Breast epithelium (tissue), 4 donors: ENCODE results near the gene IL26. TPM values are rescaled to one million over a fixed set of nuclear protein-coding genes. Genes with fewer than 3 reads are reported as not detected.

Experiments
- DNase-seq, 2 donors: peaks; one replicate each; pipeline ENCODE4 v3.0.0-alpha.2; 2019; ENCODE audit warnings: low spot score in 2 of 2
- H3K27ac ChIP-seq, 2 donors: fragments of 200-600 bp; sonication (generic) in 1 of 2; one replicate each; pipeline ENCODE4 v1.5.1; 2016 to 2019; ENCODE audit warnings: mild to moderate bottlenecking in 1 of 2
- H3K27me3 ChIP-seq, 2 donors: fragments of 200-600 bp; sonication (generic) in 1 of 2; one replicate each; pipeline versions ENCODE4 v1.5.1 to v1.6.0; 2017 to 2019; ENCODE audit warnings: control low read depth in 1 of 2, mild to moderate bottlenecking in 1 of 2
- H3K36me3 ChIP-seq: fragments of 200-600 bp; one replicate; pipeline ENCODE4 v1.5.1; 2019
- H3K4me1 ChIP-seq, 2 donors: fragments of 200-600 bp; sonication (generic); one replicate each; pipeline ENCODE4 v1.5.1; 2016 to 2019; ENCODE audit warnings: control low read depth in 1 of 2
- H3K4me3 ChIP-seq, 3 donors: fragments of 200-600 bp; sonication (generic); 1 replicate in 2 of 3; 2 replicates in 1 of 3; pipeline ENCODE4 v1.5.1; 2016 to 2019; ENCODE audit warnings: mild to moderate bottlenecking in 3 of 3, moderate library complexity in 2 of 3
- H3K9me3 ChIP-seq, 2 donors: fragments of 200-600 bp; sonication (generic) in 1 of 2; one replicate each; pipeline ENCODE4 v1.5.1; 2016 to 2019; ENCODE audit warnings: control low read depth in 1 of 2
- POLR2A ChIP-seq: fragments of 450-650 bp; IDR thresholded peaks from one replicate; pipeline ENCODE4 v1.6.1; 2016; ENCODE audit warnings: antibody characterized with exemption, mild to moderate bottlenecking, moderate library complexity
- POLR2AphosphoS5 ChIP-seq, 3 donors: sonication (generic); formaldehyde crosslinking; IDR thresholded peaks; one replicate each; pipeline ENCODE4 v1.6.1; 2017; ENCODE audit warnings: antibody characterized with exemption in 3 of 3
- intact Hi-C: fragments of 100-400 bp; cut with DNase I; formaldehyde crosslinking; loops from one replicate; pipeline ENCODE4 v1.15.1; 2023; ENCODE audit warnings: low total_unique reads
- total RNA-seq, 3 donors: library from RNA; depleted of rRNA; stranded (reverse); fragments of >200 nt; gene quantifications; one replicate each; pipeline ENCODE4 v1.1.0, GENCODE V29; 2016
- TF ChIP-seq, protein P1 (sequence below), 3 donors: fragments of 450-650 bp; IDR thresholded peaks; one replicate each; pipeline ENCODE4 v1.5.1; 2016 to 2017; ENCODE audit warnings: antibody characterized with exemption in 3 of 3, mild to moderate bottlenecking in 3 of 3, moderate library complexity in 3 of 3

The IL26 gene
- total RNA-seq, 3 donors from 2014 or later, result not detected

DNA sequence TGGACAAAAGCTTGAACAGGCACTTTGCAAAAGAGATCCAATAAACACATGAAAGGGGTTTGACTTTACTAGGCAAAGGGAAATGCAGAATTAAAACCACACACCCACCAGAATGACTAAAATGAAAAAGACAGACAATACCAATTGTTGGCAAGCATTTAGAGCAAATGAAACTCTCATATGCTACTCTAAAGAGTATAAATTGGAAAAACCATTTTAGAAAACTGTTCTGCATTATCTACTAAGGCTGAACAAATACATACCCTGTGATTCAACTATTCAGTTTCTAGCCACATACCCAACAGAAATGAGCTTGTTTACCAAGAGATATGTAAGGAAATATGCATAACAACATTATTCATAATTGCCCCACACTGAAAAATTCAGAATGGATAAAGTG lies 36.3 kb upstream of the IL26 start:
- DNase-seq, result no peak
- Histone ChIP-seq H3K9me3 (no peaks in the 10 kb centered on the region), H3K27ac (no peak overlapping the region), H3K27me3 (no peaks in the 10 kb centered on the region), H3K4me3 (no peak overlapping the region), H3K4me1 (no peaks in the 10 kb centered on the region), H3K36me3 (no peaks in the 10 kb centered on the region)
- intact Hi-C loops, result no loop called here
- TF ChIP-seq, protein P1, sequence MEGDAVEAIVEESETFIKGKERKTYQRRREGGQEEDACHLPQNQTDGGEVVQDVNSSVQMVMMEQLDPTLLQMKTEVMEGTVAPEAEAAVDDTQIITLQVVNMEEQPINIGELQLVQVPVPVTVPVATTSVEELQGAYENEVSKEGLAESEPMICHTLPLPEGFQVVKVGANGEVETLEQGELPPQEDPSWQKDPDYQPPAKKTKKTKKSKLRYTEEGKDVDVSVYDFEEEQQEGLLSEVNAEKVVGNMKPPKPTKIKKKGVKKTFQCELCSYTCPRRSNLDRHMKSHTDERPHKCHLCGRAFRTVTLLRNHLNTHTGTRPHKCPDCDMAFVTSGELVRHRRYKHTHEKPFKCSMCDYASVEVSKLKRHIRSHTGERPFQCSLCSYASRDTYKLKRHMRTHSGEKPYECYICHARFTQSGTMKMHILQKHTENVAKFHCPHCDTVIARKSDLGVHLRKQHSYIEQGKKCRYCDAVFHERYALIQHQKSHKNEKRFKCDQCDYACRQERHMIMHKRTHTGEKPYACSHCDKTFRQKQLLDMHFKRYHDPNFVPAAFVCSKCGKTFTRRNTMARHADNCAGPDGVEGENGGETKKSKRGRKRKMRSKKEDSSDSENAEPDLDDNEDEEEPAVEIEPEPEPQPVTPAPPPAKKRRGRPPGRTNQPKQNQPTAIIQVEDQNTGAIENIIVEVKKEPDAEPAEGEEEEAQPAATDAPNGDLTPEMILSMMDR (IDR thresholded peaks at IDR 0.05), result no peak
- TF ChIP-seq POLR2AphosphoS5 (IDR thresholded peaks at IDR 0.05) (no peak), POLR2A (no peak)

- Histone ChIP-seq H3K27ac (no peak overlapping the region), H3K9me3 (no peaks in the 10 kb centered on the region), H3K4me1 (no peaks in the 10 kb centered on the region), H3K36me3 (no peaks in the 10 kb centered on the region), H3K4me3 (no peak overlapping the region), H3K27me3 (no peaks in the 10 kb centered on the region)
- intact Hi-C loops, result no loop called here
- DNase-seq, result no peak
- TF ChIP-seq POLR2A (no peak), POLR2AphosphoS5 (IDR thresholded peaks at IDR 0.05) (no peak)
- TF ChIP-seq, protein P1 (IDR thresholded peaks at IDR 0.05), result no peak
These were observed 34.5 kb upstream of the IL26 start for GRCh38 chr12:68260153-68260552.

- no peaks in the 10 kb centered on the region for H3K36me3 ChIP-seq
- intact Hi-C loops, result no loop called here
- no peak for TF ChIP-seq POLR2AphosphoS5 (IDR thresholded peaks at IDR 0.05)
- TF ChIP-seq, protein P1 (IDR thresholded peaks at IDR 0.05), result no peak
- TF ChIP-seq POLR2A, result no peak
- no peak overlapping the region for H3K27ac ChIP-seq
- no peaks in the 10 kb centered on the region for H3K27me3 ChIP-seq
- H3K4me1 ChIP-seq, result no peaks in the 10 kb centered on the region
- no peaks in the 10 kb centered on the region for H3K9me3 ChIP-seq
- H3K4me3 ChIP-seq, result no peak overlapping the region
- no peak for DNase-seq
These were observed 33.8 kb upstream of the IL26 start for GRCh38 chr12:68259318-68259940.

GRCh38 chr12:68253504-68253903 lies 27.9 kb upstream of the IL26 start, which contains the start of gene IL22:
TSS of gene IL22 (minus strand) at chr12:68253604. CDS start at chr12:68253448, 156 bp downstream.
- Histone ChIP-seq H3K4me1 (no peaks in the 10 kb centered on the region), H3K4me3 (no peak within 1 kb of the TSS), H3K36me3 (no peaks in the 10 kb centered on the region), H3K27ac (no peak within 1 kb of the TSS), H3K27me3 (no peaks in the 10 kb centered on the region), H3K9me3 (no peaks in the 10 kb centered on the region)
- TF ChIP-seq POLR2A, result no peak
- no peak for TF ChIP-seq POLR2AphosphoS5 (IDR thresholded peaks at IDR 0.05)
- TF ChIP-seq, protein P1 (IDR thresholded peaks at IDR 0.05), result no peak
- intact Hi-C loops, result no loop called here
- DNase-seq, result no peak

DNA sequence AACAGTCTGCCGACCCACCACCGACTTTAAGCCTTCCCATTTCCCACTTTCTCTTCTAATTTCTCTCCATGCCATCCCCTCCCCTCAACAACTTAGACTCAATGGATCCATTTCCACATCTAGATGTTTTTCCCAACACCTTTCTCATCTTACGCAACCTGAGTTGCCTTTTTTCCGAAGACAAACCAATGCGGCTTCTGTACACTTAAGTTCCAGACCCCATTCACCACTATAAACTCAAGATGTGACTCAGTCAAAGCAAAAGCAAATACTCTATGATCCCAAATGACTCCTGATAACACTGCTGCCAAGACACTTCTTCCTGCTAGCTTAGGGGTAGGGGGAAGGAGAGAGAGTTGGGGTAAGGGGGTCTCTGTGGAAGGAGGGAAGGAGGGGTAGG lies 26.5 kb upstream of the IL26 start:
- H3K4me3 ChIP-seq, result no peak overlapping the region
- no peak for DNase-seq
- no peaks in the 10 kb centered on the region for H3K27me3 ChIP-seq
- intact Hi-C loops, result no loop called here
- no peaks in the 10 kb centered on the region for H3K4me1 ChIP-seq
- no peaks in the 10 kb centered on the region for H3K36me3 ChIP-seq
- TF ChIP-seq POLR2A (no peak), POLR2AphosphoS5 (IDR thresholded peaks at IDR 0.05) (no peak)
- TF ChIP-seq, protein P1 (IDR thresholded peaks at IDR 0.05), result no peak
- peaks cover 0 to under 1% of the 10 kb centered on the region in 2 donors for H3K9me3 ChIP-seq
- H3K27ac ChIP-seq, result no peak overlapping the region
